GM21381 (cell line): ENCODE results near the gene DUSP16.
"Not testable (repeated sequence)": the region's sequence is repeated elsewhere in the genome, so short reads cannot be mapped to it uniquely, and the experiment has no call there.

Source experiments
- ATAC-seq: cut with Tn5 transposase; IDR thresholded peaks from one replicate; pipeline ENCODE4 v1.9.1; 2021; ENCODE audit warnings: mild to moderate bottlenecking, moderate library complexity; ENCODE audit not compliant: unreplicated experiment

DUSP16 gene

GRCh38 chr12:12548713-12549112 is 13.9 kb downstream of the DUSP16 start:
- no peak for ATAC-seq

DNA sequence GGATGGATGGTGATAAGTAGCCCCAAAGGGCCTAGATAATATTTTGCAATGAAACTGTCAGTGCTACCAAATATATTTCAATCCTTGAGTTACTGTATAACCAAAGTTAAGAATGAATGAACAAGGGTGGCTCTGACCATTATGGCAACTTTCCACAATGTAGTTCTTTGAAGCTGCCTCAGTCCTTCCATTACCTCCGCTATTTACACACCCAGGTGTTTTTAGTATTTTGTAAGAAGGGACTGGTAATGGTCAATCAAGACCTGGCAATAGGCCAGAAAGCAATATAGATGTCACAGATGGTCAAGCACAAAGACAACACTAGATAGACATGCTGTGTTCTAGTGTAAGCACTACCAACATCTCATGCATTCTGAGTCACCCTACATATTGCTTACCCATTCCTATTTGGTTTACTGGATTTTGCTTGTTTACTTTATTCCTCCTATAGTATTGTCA is 16.3 kb downstream of the DUSP16 start:
- no peak for ATAC-seq

DNA sequence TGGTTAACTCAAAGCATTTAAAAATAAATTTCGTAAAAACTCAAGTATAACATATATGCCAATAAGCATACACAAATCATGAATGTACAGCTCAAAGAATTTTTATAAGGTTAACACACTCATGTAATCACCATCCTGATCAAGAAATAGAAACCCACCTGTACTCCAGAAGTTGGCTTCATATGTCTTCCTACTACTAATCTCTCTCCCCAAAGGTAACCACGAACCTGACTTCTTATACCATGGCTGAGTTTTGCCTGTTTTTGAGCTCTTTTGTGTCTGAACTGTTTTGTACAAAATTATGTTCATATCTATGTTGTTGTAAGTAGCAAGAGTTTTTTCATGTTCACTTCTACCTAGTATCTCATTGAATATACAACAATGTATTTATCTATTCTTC is 18.7 kb downstream of the DUSP16 start:
- no peak for ATAC-seq

- no peak for ATAC-seq
Measured at GRCh38 chr12:12542964-12543363, 19.7 kb downstream of the DUSP16 start.

DNA sequence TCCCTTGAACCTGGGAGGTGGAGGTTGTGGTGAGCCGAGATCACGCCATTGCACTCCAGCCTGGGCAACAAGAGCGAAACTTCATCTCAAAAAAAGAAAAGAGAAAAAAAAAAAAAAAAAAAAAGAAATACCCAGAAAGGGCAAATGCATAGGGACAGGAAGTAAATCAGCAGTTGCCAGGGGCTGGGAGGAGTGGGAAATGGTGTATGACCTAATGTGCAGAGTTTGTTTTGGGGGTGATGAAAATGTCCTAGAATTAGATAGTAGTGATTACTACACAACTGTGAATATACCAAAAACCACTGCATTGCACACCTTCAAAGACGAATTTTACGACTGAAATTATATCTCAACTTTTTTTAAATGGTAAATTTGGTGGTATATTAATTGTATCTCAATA is 20.4 kb downstream of the DUSP16 start:
- ATAC-seq = no peak

GRCh38 chr12:12541782-12542181 is 20.9 kb downstream of the DUSP16 start:
- no peak for ATAC-seq

- no peak for ATAC-seq
Measured at GRCh38 chr12:12540261-12541013, 22.2 kb downstream of the DUSP16 start.

DNA sequence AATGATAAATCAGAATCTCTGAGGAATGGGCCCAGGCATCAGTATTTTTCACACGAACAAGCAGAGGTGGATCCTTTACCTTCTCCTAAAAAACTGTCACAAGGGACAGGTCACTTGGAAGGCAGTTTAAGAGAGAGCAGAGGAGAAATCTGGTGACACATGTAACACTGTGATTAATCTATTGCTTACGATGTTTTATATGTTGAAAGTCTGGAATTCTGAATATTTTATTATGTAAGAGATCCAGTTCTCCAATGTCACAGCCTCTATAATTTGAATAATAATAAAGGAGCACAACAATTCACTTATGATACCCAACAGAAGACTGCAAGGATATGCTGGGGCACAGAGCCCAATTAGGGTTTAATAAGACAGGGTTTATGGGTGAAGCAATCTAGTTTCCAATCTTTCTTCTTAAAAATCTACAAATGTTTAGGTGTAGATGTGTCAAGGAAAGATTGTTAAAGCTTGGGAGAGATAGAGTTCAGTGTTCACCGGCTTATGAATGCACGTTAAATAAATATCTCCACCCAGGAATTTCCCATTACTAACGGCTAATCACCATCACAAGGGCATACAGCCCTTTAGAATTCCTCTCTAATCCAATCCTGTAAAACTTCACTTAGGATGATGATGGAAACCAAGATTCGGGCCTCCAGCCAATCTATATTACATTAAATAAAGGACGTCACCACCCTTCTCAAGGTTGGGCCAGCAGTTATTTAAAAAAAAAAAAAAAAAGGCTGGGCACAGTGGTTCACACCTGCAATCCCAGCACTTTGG is 23.4 kb downstream of the DUSP16 start:
- no peak for ATAC-seq

DNA sequence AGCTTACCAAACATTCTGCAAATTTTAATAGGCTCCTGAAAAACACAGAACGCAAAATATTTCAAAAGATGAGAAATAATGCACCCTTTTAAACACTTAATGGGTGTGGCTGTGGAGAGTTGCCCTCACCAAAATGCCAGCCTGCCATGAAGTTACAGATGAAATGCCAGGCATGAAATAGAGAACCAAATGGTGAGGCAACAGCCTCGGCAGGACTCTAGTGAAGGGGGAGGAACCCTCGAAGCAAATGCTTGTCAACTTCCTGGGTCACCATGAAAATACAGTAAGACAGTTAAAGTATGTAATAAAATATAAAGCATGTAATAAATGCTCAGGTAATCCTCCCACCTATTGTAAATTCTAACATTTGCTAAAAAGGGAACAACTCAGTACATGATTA is 24.1 kb downstream of the DUSP16 start:
- no peak for ATAC-seq

GRCh38 chr12:12537421-12537820 is 25.2 kb downstream of the DUSP16 start:
- ATAC-seq = no peak

DNA sequence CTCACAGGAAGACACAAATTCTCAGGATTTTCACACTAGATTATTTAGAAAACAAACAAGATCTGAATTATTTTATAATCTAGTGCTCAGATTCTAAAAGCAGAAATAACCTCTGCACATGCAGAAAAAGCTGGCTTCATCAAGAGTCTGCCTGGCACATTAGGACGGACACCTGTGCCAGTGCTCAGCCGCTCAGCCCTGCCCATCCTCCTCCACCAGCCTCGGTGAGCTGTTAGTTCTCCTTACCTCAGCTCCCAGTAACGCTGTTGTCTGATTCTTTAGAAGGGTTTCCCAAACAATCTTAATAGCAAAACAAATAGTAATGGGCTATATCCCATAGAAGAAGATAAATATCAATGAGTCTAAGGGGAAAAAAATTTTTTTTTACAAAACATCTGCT is 27.7 kb downstream of the DUSP16 start:
- no peak for ATAC-seq

DNA sequence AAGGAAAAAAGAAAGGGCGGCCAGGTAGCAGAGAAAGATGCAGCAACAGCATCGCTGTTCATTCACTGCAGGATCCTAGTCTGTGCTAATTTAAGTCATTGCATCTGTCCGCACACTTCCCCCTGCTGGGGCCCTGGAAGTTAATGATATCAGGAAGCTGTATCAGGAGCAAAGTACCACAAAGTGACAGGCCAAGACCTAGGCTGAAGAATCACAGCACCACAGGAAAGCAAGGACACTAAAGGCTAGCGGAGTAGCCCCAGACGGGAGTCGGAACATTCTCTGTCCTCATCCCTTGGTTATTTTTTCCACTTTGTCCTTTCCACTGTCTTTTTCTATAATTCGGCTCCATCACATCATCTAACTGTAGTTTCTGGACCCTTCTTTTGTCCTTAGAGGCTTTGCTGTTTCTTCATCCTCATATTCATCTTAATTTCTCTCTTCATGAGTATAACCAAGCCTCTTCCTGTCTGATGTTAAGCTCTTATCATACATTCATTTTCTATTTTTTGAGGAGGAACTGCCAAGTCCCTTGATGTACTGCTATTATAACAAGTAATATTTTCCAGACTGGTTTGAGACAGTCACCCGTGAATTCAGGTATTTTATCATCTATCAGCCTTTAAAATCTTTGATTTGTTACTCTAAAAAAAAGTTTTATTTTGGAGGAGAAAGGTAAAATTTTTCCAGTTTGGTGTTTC is 28.3 kb downstream of the DUSP16 start:
- ATAC-seq = no peak

DNA sequence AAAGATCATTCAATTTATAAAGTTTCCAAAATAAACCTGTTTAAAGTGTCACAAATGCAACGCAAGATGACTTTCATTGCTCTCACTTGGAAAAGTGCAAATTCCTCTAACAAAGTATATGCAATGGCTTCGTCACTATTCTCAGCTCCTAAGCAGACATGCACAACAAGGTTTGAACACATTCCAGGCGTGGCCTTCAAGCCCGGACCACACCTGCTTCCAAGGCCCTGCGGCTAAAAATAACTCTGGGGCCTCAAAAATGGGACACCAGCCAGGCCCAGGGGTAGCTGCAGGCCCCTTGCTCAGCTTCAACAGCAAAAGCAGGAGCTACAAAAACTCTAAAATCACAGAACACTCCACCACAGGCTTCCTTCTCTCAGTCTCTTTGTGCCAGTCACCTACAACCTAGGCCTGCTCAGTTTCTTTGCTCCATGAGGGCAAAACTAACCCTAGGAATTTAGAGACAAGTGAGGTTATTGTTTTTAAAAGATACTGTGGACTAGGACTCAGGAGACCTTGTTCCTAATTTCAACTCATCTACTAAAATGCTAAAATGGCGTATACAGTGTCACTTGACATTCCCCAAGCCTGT is 29.3 kb downstream of the DUSP16 start:
- no peak for ATAC-seq

- no peak for ATAC-seq
Measured at GRCh38 chr12:12531194-12531593, 31.5 kb downstream of the DUSP16 start.

DNA sequence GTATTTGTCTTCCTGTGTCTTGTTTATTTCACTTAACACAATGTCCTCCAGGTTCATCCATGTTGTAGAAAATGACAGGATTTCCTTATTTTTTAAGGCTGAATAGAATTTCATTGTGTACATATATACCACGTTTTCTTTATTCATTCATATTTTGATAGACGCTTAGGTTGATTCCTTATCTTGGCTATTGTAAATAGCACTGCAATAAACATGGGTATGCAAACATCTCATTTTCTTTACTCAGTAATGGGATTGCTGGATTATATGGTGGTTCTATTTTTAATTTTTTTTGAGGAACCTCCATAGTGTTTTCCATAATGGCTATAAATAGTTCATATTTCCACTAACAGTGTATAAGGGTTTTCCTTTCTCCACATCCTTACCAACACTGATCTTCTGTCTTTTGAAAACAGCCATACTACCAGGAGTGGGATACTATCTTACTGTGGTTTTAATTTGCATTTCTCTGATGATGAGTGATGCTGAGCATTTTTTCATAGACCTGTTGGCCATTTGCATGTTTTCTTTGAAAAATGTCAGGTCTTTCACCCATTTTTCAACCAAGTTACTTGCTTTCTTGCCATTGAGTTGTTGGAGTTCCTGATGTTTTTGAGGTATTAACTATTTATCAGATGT is 32.8 kb downstream of the DUSP16 start:
- no peak for ATAC-seq

DNA sequence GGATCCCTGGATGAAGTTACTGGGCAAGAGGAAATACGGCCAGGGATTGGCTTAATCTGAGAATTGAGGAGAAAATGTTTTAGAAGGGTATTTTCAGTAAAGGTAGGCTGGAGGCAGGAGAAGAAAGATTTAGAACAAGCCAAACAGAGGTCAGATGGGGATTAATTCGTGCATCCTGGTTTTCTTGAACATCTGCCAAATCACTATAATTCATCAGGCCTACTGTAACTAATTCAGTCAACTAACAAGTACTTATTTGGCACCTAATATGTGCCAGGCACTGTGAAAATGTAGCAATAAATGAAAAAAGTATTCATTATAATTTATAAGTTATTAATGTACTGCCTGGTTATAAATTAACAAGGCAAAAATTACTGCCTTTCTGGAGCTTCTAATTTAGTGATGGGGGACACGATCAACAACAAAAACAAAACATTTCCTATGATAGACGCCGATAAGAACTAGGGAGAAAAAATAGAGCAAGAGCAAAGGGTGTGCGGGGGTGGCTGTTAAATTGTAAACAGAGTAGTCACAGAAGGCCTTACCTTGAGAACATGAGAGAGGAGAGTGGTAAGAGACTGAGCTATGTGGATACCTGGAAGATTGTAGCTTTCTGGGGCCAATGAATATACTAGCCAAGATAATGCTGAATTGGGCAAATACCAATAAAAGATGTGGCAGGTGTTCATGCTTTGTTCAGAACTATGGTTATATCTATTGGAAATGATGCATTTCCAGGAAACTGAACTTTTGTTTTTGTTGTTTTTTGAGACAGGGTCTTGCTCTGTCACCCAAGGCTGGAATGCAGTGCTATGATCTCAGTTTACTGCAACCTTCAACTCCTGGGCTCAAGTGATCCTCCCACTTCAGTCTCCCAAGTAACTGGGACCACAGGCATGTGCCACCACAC is 34.0 kb downstream of the DUSP16 start:
- ATAC-seq = no peak

DNA sequence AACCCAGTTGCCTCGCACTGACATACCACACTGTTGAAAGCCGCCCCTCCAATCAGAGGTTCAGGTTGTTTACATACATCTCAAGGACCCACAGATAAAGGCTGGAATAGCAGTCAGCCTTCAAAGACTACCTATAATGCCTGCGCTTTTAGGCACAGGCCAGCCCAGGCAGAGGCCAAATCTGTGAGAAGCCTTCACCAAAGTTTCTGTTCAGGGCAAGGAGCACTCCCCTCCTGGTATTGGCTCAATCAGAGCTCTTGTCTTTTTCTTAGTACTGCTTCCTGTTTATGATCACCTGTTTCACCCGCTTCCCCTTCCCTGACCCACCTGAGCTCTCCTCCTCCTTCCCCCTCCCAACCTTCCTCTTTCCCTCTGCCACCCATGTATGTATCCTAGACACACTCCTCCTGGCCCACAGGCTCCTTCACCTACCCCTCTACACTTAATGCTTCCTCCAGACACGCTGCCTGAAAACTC is 34.8 kb downstream of the DUSP16 start:
- ATAC-seq = no peak

DNA sequence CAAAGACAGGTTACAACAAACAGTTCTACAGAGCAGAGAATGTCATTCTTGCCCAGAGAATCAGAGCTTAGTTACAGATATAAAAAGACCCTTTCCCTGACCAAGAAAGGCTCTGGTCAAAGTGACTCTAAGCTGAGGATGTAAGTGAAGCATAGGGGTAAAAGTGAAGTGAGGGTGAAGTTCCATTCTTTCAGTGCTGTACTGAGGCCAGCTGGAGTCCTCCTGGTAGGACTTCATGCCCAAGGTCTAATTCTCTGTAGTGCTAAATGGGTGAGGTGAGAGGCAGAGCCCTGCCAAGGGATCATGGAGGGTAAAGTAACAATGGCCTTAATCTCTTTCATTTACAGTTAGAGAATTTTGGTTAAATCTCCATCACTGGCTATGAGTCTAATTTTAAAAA is 38.5 kb downstream of the DUSP16 start:
- ATAC-seq = no peak

GRCh38 chr12:12523229-12523628 is 39.4 kb downstream of the DUSP16 start:
- ATAC-seq = no peak

GRCh38 chr12:12522657-12523056 is 40.0 kb downstream of the DUSP16 start:
- ATAC-seq = not testable (repeated sequence)
